ENCODE results near the gene RPS16. TPM values are rescaled to one million over a fixed set of nuclear protein-coding genes. Genes with fewer than 3 reads are reported as not detected.

Gene RPS16
- total RNA-seq, 1 donor from 2014 or later: 200 TPM

GRCh38 chr19:39407660-39408391, 27.9 kb downstream of the RPS16 start:
- DNase-seq (ENCODE audit: low read depth in 2 of 2): peak; percentile 36 to 41

GRCh38 chr19:39407410-39407659, 28.4 kb downstream of the RPS16 start:
- no peak for DNase-seq (ENCODE audit: low read depth in 2 of 2)

GRCh38 chr19:39406656-39407409, 28.9 kb downstream of the RPS16 start, which contains the start of gene ZFP36:
ZFP36 (plus strand) TSS chr19:39406847; CDS start chr19:39406905, 58 bp downstream.
- DNase-seq (ENCODE audit: low read depth in 2 of 2): peak; percentile 84 to 94

GRCh38 chr19:39405958-39406655, 29.6 kb downstream of the RPS16 start:
- no peak for DNase-seq (ENCODE audit: low read depth in 2 of 2)

DNA sequence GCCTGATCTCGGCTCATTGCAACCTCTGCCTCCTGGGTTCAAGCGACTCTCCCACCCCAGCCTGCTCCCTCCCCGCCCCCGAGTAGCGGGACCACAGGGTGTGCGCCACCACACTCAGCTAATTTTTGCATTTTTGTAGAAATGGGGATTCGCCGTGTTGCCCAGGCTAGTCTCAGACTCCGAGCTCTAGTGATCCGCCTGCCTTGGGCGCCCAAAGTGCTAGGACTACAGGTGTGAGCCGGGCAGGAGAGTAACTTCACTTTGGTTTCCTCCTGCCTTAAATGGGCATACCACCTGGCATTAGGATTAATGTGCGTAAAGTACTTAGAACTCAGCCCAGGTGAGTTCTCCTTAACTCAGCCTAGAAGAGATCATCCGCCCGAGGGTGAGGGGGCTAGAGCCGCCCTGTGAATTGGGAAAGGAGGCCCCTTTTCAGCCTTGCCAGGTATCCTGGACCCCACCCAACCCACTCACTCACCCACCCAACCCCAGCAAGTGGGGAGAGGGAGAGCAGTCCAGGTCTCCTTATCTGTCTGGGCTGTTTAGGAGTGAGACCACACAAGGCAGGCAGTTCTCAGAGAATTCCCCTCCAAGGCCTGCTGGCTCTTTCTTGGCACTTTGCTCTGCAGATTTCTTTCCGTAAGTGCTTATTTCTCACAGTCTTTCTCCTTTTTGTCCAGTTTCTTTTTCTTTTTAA, 30.3 kb downstream of the RPS16 start:
- DNase-seq (ENCODE audit: low read depth in 2 of 2): no peak

DNA sequence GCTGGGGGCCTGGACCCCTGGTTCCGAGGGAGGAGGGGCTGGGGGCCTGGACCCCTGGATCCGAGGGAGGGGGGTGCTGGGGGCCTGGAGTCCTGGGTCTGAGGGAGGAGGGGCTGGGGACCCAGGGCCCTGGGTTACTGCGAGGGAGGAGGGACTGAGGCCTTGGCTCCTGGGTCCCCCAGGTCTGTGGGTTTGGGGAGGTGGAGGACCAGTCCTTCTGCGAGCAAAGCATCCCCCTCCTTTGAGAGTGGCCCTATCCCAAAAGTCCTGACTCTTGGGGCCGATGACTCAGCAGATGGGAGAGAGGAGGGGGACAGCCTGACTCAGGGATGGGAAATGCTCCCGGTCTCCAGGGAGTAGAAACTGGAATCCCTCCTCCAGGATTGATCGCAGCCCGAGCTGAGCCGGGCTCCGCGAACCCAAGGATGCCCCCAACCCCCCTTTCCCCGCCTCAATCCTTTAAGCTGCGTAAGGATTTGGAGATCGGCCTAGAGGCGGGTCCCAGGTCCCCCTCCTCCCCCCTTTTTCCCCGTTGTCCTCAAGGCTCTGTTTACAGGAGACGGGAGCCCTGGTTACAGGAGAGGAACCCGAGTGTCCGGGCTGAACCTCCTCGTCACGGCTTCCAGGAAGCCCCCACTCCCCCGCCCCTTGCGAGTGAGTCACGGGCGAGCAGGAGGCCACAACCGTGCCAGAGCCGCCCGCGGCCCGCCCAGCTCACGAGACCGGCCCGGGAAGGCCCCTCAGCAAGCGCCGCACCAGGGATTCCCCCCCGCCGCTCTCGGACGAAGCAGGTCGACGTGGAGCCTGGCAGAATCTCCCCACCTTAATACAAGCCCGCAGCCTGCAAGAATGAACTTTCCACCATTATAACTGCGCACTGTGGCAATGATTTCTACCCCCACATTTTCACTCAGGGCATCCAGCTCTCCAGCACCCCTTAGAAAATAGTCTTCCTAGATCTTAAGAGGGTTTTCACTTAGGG, 32.1 kb downstream of the RPS16 start:
- DNase-seq (ENCODE audit: low read depth in 2 of 2): peak; percentile 99

GRCh38 chr19:39402346-39403300, 33.1 kb downstream of the RPS16 start:
- DNase-seq (ENCODE audit: low read depth in 2 of 2): peak; percentile 94 to 98

DNA sequence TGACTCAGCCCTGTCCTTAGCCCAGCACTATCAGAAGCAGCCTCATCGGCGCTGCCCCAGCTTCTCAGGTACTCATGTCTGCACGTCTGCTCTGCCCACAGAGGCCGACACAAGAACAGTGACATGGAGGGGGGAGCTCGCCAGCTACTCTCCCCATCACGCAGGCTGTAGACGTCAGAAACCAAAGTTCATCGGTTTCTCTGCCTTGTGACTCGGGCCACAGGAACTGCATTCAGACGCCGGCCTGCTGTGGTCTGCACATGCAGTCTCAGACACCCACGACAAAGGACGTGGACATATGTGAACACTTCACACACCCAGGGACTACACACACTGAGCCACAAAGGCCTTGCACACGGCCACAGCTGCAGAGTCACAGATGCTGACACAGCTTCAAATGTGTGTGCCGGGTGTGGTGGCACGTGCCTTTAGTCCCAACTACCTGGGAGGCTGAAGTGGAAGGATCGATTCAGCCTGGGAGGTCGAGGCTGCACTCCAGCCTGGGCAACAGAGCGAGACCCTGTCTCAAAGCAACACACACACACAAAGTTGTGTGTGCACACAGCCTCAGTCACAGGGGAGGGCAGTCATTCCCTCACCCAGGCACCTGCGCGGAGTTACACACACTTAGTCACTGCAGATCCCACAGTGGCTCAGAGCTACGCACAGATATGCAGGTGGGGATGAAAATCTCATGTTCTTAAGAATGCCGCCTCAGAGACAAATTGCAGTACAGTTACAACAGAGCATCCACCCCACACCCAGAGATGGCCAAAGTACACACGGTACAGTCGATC, 34.0 kb downstream of the RPS16 start:
- peak in 1 of 2 donors; percentile 20 for DNase-seq (ENCODE audit: low read depth in 2 of 2)

- DNase-seq (ENCODE audit: low read depth in 2 of 2): no peak
Measured at GRCh38 chr19:39401070-39401548, 34.6 kb downstream of the RPS16 start.

DNA sequence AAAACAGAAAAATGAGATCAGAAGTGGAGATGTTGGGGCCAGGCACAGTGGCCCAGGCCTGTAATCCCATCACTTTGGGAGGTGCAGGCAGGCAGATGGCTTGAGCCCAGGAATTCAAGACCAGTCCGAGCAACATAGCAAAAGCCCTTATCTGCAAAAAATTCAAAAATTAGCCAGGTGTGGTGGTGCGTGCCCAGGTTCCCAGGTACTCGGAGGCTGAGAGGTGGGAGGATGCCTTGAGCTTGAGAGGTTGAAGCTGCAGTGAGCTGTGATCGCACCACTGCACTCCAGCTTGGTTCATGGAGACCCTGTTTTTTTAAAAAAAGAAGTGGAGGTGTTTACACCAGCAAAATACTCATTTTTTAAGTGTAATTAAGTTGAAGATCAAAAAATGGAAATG, 35.7 kb downstream of the RPS16 start:
- no peak for DNase-seq (ENCODE audit: low read depth in 2 of 2)

GRCh38 chr19:39399668-39400050, 36.1 kb downstream of the RPS16 start:
- DNase-seq (ENCODE audit: low read depth in 2 of 2): no peak

DNA sequence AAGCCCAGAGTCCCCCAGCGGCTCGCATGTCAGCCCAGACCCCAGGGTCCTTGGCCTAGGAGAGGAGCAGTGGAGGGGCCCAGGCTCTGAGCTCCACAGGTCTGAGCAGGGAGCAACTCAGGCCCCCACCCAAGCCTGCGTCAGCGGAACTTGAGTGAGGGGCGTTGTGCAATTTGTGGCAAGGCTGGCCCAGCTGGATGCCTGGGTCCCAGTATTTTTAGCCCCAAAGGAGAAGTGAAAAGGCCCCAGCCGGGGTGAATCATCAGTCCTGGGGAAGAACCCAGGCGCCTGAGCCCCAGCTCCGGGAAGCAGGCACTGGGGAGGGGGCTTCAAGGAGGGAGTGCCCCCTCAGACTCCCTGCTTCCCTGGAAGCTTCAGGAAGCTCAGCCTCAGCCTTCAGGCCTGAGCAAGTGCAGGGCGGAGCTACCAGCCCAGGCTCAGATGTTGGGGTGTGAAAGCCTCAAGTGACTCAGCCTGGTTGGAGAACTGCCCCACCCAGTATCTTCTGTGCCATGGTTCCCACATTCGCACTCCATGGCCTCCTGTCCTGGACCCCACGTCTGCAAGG, 37.4 kb downstream of the RPS16 start:
- DNase-seq (ENCODE audit: low read depth in 2 of 2): peak in 1 of 2 donors; percentile 77

- DNase-seq (ENCODE audit: low read depth in 2 of 2): peak; percentile 87 to 91
Measured at GRCh38 chr19:39397360-39398296, 38.1 kb downstream of the RPS16 start.

DNA sequence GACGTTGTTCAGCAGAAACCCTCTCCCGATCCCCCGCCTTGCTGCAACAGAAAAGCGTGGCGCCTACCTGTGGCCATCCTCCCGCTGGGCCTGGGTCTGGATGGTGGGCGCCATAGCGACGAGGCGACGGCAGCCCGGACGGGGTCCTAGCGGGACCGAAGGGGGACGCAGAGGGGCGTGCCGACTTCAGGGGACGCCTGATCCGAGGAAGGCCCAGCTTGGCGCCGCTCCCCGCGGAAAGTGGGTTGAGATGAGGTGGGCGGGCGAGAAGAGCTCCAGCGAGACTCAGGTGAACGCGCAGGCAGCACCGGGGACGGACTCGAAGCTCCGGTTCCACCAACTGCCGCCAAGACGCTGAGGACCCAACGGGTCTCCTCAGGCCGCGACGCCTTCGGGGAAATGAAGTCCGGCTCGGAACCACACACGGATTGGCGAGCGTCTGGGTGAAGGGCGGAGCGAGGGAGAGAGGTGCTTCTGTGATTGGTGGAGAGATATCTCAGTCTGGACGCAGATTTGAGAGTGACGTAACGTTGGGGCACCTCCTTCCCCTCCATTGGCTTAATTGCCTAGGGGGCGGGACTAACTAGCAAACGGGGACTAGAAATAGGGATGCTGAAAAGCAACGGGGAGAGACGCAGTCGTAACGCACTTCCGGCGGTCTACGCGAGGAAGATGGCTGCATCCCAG, 44.9 kb downstream of the RPS16 start, which contains the start of the genes MED29 and PAF1:
Gene MED29, plus strand, starts transcription at position 628 of the 687 bp plus-strand sequence. Its CDS starts 45 bp downstream, at position 673.
Gene PAF1, minus strand, starts transcription at position 356 of the 687 bp plus-strand sequence. Its CDS starts 242 bp downstream, at position 114.
- DNase-seq (ENCODE audit: low read depth in 2 of 2): peak; percentile 99 to 100

DNA sequence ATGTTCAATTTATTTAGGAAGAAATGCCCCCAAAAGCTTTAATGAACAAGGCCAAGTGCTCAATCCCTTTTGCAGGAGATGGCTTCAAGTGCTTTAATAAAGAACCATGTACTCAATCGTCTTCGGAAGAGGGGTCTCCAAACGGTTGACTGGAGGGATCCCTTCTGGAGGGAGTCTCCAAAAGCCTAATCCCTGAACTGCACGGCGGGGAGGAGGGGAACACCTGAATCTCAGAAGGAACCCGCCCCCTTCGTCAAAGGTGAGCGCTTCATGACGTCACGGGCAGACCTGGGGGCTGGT, 45.3 kb downstream of the RPS16 start:
- no peak for DNase-seq (ENCODE audit: low read depth in 2 of 2)
